IMR-90 (cell line): ENCODE data around the gene EPB41L4A. TPM values are rescaled to one million over a fixed set of nuclear protein-coding genes. Genes with fewer than 3 reads are reported as not detected.

Experiments
- ATAC-seq: fragments of 200-7000 bp; cut with Tn5 transposase; 2 replicates; pipeline ENCODE4 v1.9.1; 2020; ENCODE audit warnings: low read depth, mild to moderate bottlenecking, moderate library complexity
- BruUV-seq: library from RNA; stranded (reverse); fragments of 400-500 nt; replicated peaks from 2 replicates; lab custom pipeline; 2021; lab: Mats Ljungman, UMichigan
- CTCF ChIA-PET: fragments of 300-600 bp; formaldehyde crosslinking; extraction: SDS; loops from one replicate; lab custom pipeline; 2021; ENCODE audit warnings: antibody characterized with exemption; lab: Yijun Ruan, JAX
- POLR2A ChIA-PET: fragments of 300-600 bp; sonication (Branson Sonifier 250); formaldehyde crosslinking; loops from one replicate; lab custom pipeline; 2022; ENCODE audit warnings: antibody characterized with exemption; ENCODE audit not compliant: unreplicated experiment; lab: Charles Lee
- DNase-seq: peaks from one replicate; pipeline ENCODE4 v3.0.0; 2013
- H2AFZ ChIP-seq: replicated peaks from 2 replicates; pipeline ENCODE3; 2013; ENCODE audit warnings: low read length, mild to moderate bottlenecking; ENCODE audit not compliant: poor library complexity
- H2AK5ac ChIP-seq: 2 replicates; pipeline ENCODE4 v1.6.1; 2013; ENCODE audit warnings: low read depth, low read length, inconsistent platforms
- H2AK9ac ChIP-seq: replicated peaks from 2 replicates; pipeline ENCODE3; 2013; ENCODE audit warnings: mild to moderate bottlenecking, low read depth, low read length, moderate library complexity; ENCODE audit not compliant: poor library complexity
- H2BK120ac ChIP-seq: 2 replicates; pipeline ENCODE4 v1.6.1; 2013; ENCODE audit warnings: low read depth, low read length, inconsistent platforms
- H2BK15ac ChIP-seq: 3 replicates; pipeline ENCODE4 v1.6.1; 2013; ENCODE audit warnings: low read depth, low read length, inconsistent platforms
- H2BK20ac ChIP-seq: 2 replicates; pipeline ENCODE4 v1.6.1; 2013; ENCODE audit warnings: low read depth, mild to moderate bottlenecking, inconsistent platforms, low read length, moderate library complexity
- H2BK5ac ChIP-seq: 2 replicates; pipeline ENCODE4 v1.6.1; 2013; ENCODE audit warnings: mild to moderate bottlenecking, low read depth, low read length, inconsistent platforms; ENCODE audit not compliant: poor library complexity, severe bottlenecking
- H3K14ac ChIP-seq: replicated peaks from 2 replicates; pipeline ENCODE4 v1.6.1; 2013; ENCODE audit warnings: low read depth, low read length, inconsistent platforms
- H3K18ac ChIP-seq: 2 replicates; pipeline ENCODE4 v1.6.1; 2013; ENCODE audit warnings: low read depth, low read length, control low read depth
- H3K23ac ChIP-seq: 2 replicates; pipeline ENCODE4 v1.6.1; 2013; ENCODE audit warnings: low read depth, low read length, inconsistent platforms
- H3K27ac ChIP-seq: 2 replicates; pipeline ENCODE4 v1.5.1; 2013; ENCODE audit warnings: mild to moderate bottlenecking, control low read depth, low read length; ENCODE audit not compliant: insufficient read depth
- H3K27me3 ChIP-seq: 2 replicates; pipeline ENCODE4 v1.6.1; 2013; ENCODE audit warnings: low read length; ENCODE audit not compliant: control insufficient read depth, insufficient read depth
- H3K36me3 ChIP-seq: 2 replicates; pipeline ENCODE4 v1.6.1; 2013; ENCODE audit warnings: low read length, mixed read lengths; ENCODE audit not compliant: control insufficient read depth, insufficient read depth
- H3K4ac ChIP-seq: 2 replicates; pipeline ENCODE4 v1.6.1; 2013; ENCODE audit warnings: low read depth, low read length, inconsistent platforms
- H3K4me1 ChIP-seq: 2 replicates; pipeline ENCODE4 v1.6.1; 2013; ENCODE audit warnings: low read length, mixed read lengths; ENCODE audit not compliant: control insufficient read depth, insufficient read depth
- H3K4me2 ChIP-seq: 2 replicates; pipeline ENCODE4 v1.6.1; 2013; ENCODE audit warnings: low read depth, mild to moderate bottlenecking, control low read depth, low read length, moderate library complexity
- H3K4me3 ChIP-seq: 2 replicates; pipeline ENCODE4 v1.5.1; 2013; ENCODE audit warnings: low read depth, mild to moderate bottlenecking, control low read depth, low read length, moderate library complexity; ENCODE audit not compliant: insufficient read depth
- H3K56ac ChIP-seq: 2 replicates; pipeline ENCODE4 v1.6.1; 2013; ENCODE audit warnings: low read length, inconsistent platforms; ENCODE audit not compliant: insufficient read depth; ENCODE audit errors: extremely low read depth
- H3K79me1 ChIP-seq, 2 experiments: 2 replicates each; pipeline ENCODE4 v1.6.1; 2013; ENCODE audit warnings: low read length in 2 of 2, inconsistent platforms in 1 of 2, low read depth in 1 of 2
- H3K9ac ChIP-seq: 2 replicates; pipeline ENCODE4 v1.6.1; 2013; ENCODE audit warnings: low read depth, low read length, control low read depth
- H3K9me1 ChIP-seq: 2 replicates; pipeline ENCODE4 v1.6.1; 2013; ENCODE audit warnings: low read length, inconsistent platforms; ENCODE audit not compliant: insufficient read depth
- H3K9me3 ChIP-seq: 2 replicates; pipeline ENCODE4 v1.6.1; 2013; ENCODE audit warnings: low read length; ENCODE audit not compliant: control insufficient read depth, insufficient read depth
- H4K20me1 ChIP-seq: 2 replicates; pipeline ENCODE4 v1.6.1; 2013; ENCODE audit warnings: low read length, inconsistent platforms; ENCODE audit not compliant: insufficient read depth
- H4K5ac ChIP-seq: 2 replicates; pipeline ENCODE4 v1.6.1; 2013; ENCODE audit warnings: mild to moderate bottlenecking, low read depth, low read length, control low read depth
- H4K8ac ChIP-seq, 2 experiments: 2 replicates each; pipeline ENCODE4 v1.6.1; 2013; ENCODE audit warnings: low read depth in 2 of 2, low read length in 2 of 2, control low read depth in 1 of 2, inconsistent platforms in 1 of 2
- H4K91ac ChIP-seq: 2 replicates; pipeline ENCODE4 v1.6.1; 2013; ENCODE audit warnings: low read depth, low read length, inconsistent platforms; ENCODE audit not compliant: insufficient read depth
- BHLHE40 ChIP-seq: fragments of 150-350 bp; IDR thresholded peaks from 2 replicates; pipeline ENCODE4 v1.6.1; 2016; ENCODE audit warnings: mild to moderate bottlenecking, low read depth, low read length
- MAFK ChIP-seq: IDR thresholded peaks from 2 replicates; pipeline ENCODE4 v1.6.1; 2012; ENCODE audit warnings: low read depth, low read length, improper control_type of control experiment
- WGBS, 2 experiments: methylation state at CpG; one replicate each; pipeline versions ENCODE4 v1.1.5 to v1.1.7; 2013; ENCODE audit warnings: missing lambda C conversion rate in 2 of 2; ENCODE audit not compliant: insufficient read length in 1 of 2; ENCODE audit errors: extremely low coverage in 2 of 2; 5-methylcytosine and 5-hydroxymethylcytosine counted together
- dilution Hi-C: fragments of 300-500 bp; cut with HindIII; formaldehyde crosslinking; loops from one replicate; pipeline ENCODE4 v1.14.3; 2018; ENCODE audit warnings: low sequenced_read_pairs; ENCODE audit not compliant: unreplicated experiment
- in situ Hi-C: fragments of 300-500 bp; cut with MboI; formaldehyde crosslinking; loops from 3 replicates; pipeline ENCODE4 v1.14.3; 2019; ENCODE audit warnings: low sequenced_read_pairs, inconsistent platforms, mixed read lengths
- intact Hi-C: fragments of 100-400 bp; cut with micrococcal nuclease; formaldehyde crosslinking; loops from 2 replicates; pipeline ENCODE4 v1.10.0; 2022
- polyA plus RNA-seq, 3 experiments: library from polyadenylated mRNA; depleted of rRNA; stranded (reverse); fragments of >200 nt; gene quantifications; 2 replicates each; pipeline ENCODE4 v1.2.3, GENCODE V29; 2012; ENCODE audit warnings: low replicate concordance in 1 of 3
- total RNA-seq: library from RNA; depleted of rRNA; stranded (reverse); fragments of >200 nt; gene quantifications from 2 replicates; pipeline ENCODE4 v1.2.3, GENCODE V29; 2012

Gene EPB41L4A
- total and polyA plus RNA-seq, 2 of the 4 experiments (the other 2 are of a cell fraction) = under 0.01 to 0.02 TPM

GRCh38 chr5:112355058-112355685, 63.9 kb downstream of the EPB41L4A start:
- dilution Hi-C loops (no loop called here), in situ Hi-C loops (no loop called here), intact Hi-C loops (no loop called here)
- Histone ChIP-seq H3K14ac (no peak overlapping the region), H3K4ac (no peak overlapping the region), H2BK15ac (no peak overlapping the region), H2BK120ac (no peak overlapping the region), H3K9ac (no peak overlapping the region), H4K8ac (no peak overlapping the region), H2BK20ac (no peak overlapping the region), H3K18ac (no peak overlapping the region), H3K9me3 (no peaks in the 10 kb centered on the region), H4K91ac (no peak overlapping the region), H3K4me3 (no peak overlapping the region), H3K4me2 (no peak overlapping the region), H3K4me1 (no peaks in the 10 kb centered on the region), H4K5ac (no peak overlapping the region), H3K23ac (no peak overlapping the region), H2AK5ac (no peak overlapping the region), H3K9me1 (no peaks in the 10 kb centered on the region), H2AK9ac (no peak overlapping the region), H2AFZ (no peak overlapping the region), H2BK5ac (no peak overlapping the region), H3K56ac (no peak overlapping the region), H4K20me1 (no peaks in the 10 kb centered on the region), H3K79me1 (no peaks in the 10 kb centered on the region), H3K36me3 (no peaks in the 10 kb centered on the region), H3K27me3 (no peaks in the 10 kb centered on the region), H3K27ac (no peak overlapping the region)
- ChIA-PET CTCF (interaction anchor here (0.7 kb wide), 1 partner anchor 38 kb away, joined by 3 read pairs; no protein-coding TSS in a partner anchor), POLR2A (no interaction called here)
- DNase-seq (no peak), ATAC-seq (no peak)
- no CpG with 5 or more reads among the region's 5 CpGs for WGBS, 2 experiments
- no TSS peak for BruUV-seq
- TF ChIP-seq MAFK (0 out of 2 replicates have a peak, but pooled peaks have one; percentile 6), BHLHE40 (no peak)
